Measurements from ENCODE around the gene CYTH1.

GRCh38 chr17:78815696-78816095, 33.6 kb upstream of the CYTH1 start:
- TF ChIP-seq CTCF (IDR thresholded peaks at IDR 0.05), result no peak
- no peak for TF ChIP-seq POLR2A (IDR thresholded peaks at IDR 0.05)
